H54 (cell line): ENCODE results near the gene LHPP.
"Not testable (repeated sequence)": the region's sequence is repeated elsewhere in the genome, so short reads cannot be mapped to it uniquely, and the experiment has no call there.

Experiments used
- DNase-seq: peaks from one replicate; pipeline ENCODE4 v3.0.0; 2011; ENCODE audit warnings: low spot score, mixed read lengths; ENCODE audit not compliant: insufficient read length
- FAIRE-seq: peaks from 3 replicates; lab custom pipeline; 2011; peaks lifted over from hg19 to GRCh38; lab: Jason Lieb, UNC
- POLR2A ChIP-seq: IDR thresholded peaks from 2 replicates; pipeline ENCODE4 v1.6.1; 2011; ENCODE audit warnings: low read depth, mild to moderate bottlenecking, low read length

Gene LHPP

GRCh38 chr10:124586142-124586541 lies 124.5 kb downstream of the LHPP start:
- no peak for TF ChIP-seq POLR2A
- DNase-seq (no peak), FAIRE-seq (no peak)

- no peak for TF ChIP-seq POLR2A
- no peak for DNase-seq
- no peak for FAIRE-seq
Measured at GRCh38 chr10:124587811-124588211, 126.2 kb downstream of the LHPP start.

GRCh38 chr10:124588341-124588735 lies 126.7 kb downstream of the LHPP start:
- FAIRE-seq, DNase-seq: not testable (repeated sequence)

- peak; percentile 40 for DNase-seq
- no peak for TF ChIP-seq POLR2A
- no peak for FAIRE-seq
Measured at GRCh38 chr10:124588736-124589490, 127.3 kb downstream of the LHPP start.

- DNase-seq: no peak
- TF ChIP-seq POLR2A: no peak
- FAIRE-seq: no peak
Measured at GRCh38 chr10:124589491-124590041, 127.9 kb downstream of the LHPP start.

GRCh38 chr10:124590216-124591122 lies 128.8 kb downstream of the LHPP start:
- TF ChIP-seq POLR2A: no peak
- FAIRE-seq (no peak), DNase-seq (no peak)

- DNase-seq (no peak), FAIRE-seq (no peak)
- TF ChIP-seq POLR2A: no peak
Measured at GRCh38 chr10:124591123-124591495, 129.5 kb downstream of the LHPP start.

- FAIRE-seq (no peak), DNase-seq (no peak)
- no peak for TF ChIP-seq POLR2A
Measured at GRCh38 chr10:124592101-124592500, 130.5 kb downstream of the LHPP start.

- TF ChIP-seq POLR2A: no peak
- FAIRE-seq: no peak
- DNase-seq: no peak
Measured at GRCh38 chr10:124592736-124593430, 131.3 kb downstream of the LHPP start.

GRCh38 chr10:124593431-124593985 lies 131.9 kb downstream of the LHPP start:
- no peak for FAIRE-seq
- DNase-seq: no peak
- no peak for TF ChIP-seq POLR2A

- TF ChIP-seq POLR2A: no peak
- FAIRE-seq (no peak), DNase-seq (no peak)
Measured at GRCh38 chr10:124594240-124594639, 132.6 kb downstream of the LHPP start.

GRCh38 chr10:124595143-124595883 lies 133.7 kb downstream of the LHPP start:
- FAIRE-seq (no peak), DNase-seq (no peak)
- TF ChIP-seq POLR2A: no peak
